Mammary epithelial cell (primary cell): ENCODE data around the gene FHIT.

Experiments used
- CTCF ChIP-seq, 2 donors: IDR thresholded peaks in 1 of 2; conservative IDR thresholded peaks in 1 of 2; 2 replicates each; pipeline ENCODE4 v1.5.1; 2011 to 2012; ENCODE audit warnings: inconsistent platforms in 2 of 2, low read length in 2 of 2, mild to moderate bottlenecking in 2 of 2, control low read depth in 1 of 2, low read depth in 1 of 2; ENCODE audit not compliant: insufficient read depth in 1 of 2; ENCODE audit errors: extremely low read depth in 1 of 2
- EZH2 ChIP-seq: IDR thresholded peaks from 2 replicates; pipeline ENCODE4 v1.6.1; 2012; ENCODE audit warnings: low read length, inconsistent platforms, borderline replicate concordance

GRCh38 chr3:60323651-60324050, 927.6 kb downstream of the FHIT start:
- TF ChIP-seq CTCF (conservative IDR thresholded peaks at IDR 0.05 in 1 of 2, IDR thresholded peaks at IDR 0.05 in 1 of 2; ENCODE audit: extremely low read depth in 1 of 2, insufficient read depth in 1 of 2, low read depth in 1 of 2, low read length in 2 of 2) (no peak), EZH2 (no peak)
